Measurements from ENCODE around the gene MRPL10.

- TF ChIP-seq YY1 (IDR thresholded peaks at IDR 0.05; ENCODE audit: insufficient read depth, insufficient read length) (no peak), ZNF274 (IDR thresholded peaks at IDR 0.05; ENCODE audit: low read depth, low read length) (no peak), SUZ12 (IDR thresholded peaks at IDR 0.05; ENCODE audit: extremely low read depth, insufficient read depth, insufficient read length) (no peak)
Measured at GRCh38 chr17:47851764-47852112, 20.4 kb upstream of the MRPL10 start.
